B cell (primary cell): Measurements from ENCODE around the gene TOR2A. TPM values are rescaled to one million over a fixed set of nuclear protein-coding genes. Genes with fewer than 3 reads are reported as not detected.
A peak's percentile ranks its signal among the peaks of the same experiment; 100 is the strongest.

Source experiments
- ATAC-seq: fragments of 200-7000 bp; cut with Tn5 transposase; one replicate; pipeline ENCODE4 v1.10.0; 2021; ENCODE audit warnings: low read depth, mild to moderate bottlenecking, moderate number of reproducible peaks, moderate library complexity
- CTCF ChIA-PET: fragments of 350-600 bp; sonication (Branson Sonifier 250); formaldehyde crosslinking; loops from one replicate; lab custom pipeline; 2021; ENCODE audit warnings: antibody characterized with exemption, inconsistent platforms; lab: Charles Lee
- POLR2A ChIA-PET: fragments of 350-600 bp; sonication (Branson Sonifier 250); formaldehyde crosslinking; loops from one replicate; lab custom pipeline; 2021; ENCODE audit warnings: antibody characterized with exemption; lab: Charles Lee
- DNase-seq: peaks from one replicate; pipeline ENCODE4 v3.0.0; 2013
- H2AFZ ChIP-seq: 2 replicates; pipeline ENCODE4 v1.6.1; 2012; ENCODE audit warnings: mild to moderate bottlenecking, low read depth, low read length; ENCODE audit not compliant: insufficient read depth, poor library complexity, severe bottlenecking
- H3K27ac ChIP-seq, 2 donors: 1 replicate in 1 of 2; 2 replicates in 1 of 2; pipeline ENCODE4 v1.5.1; 2012 to 2013; ENCODE audit warnings: low read length in 2 of 2, mild to moderate bottlenecking in 2 of 2, moderate library complexity in 1 of 2
- H3K27me3 ChIP-seq, 4 experiments: fragments of 200-600 bp in 1 of 4; sonication (generic) in 1 of 4; replicated peaks in 1 of 4; 1 replicate in 2 of 4; 2 replicates in 2 of 4; pipeline versions ENCODE4 v1.6.1 to v1.7.0; 2013 to 2016; ENCODE audit warnings: low read length in 3 of 4, mild to moderate bottlenecking in 2 of 4, mixed read lengths in 1 of 4, moderate library complexity in 1 of 4; ENCODE audit not compliant: insufficient read depth in 4 of 4, control insufficient read depth in 3 of 4; ENCODE audit errors: control extremely low read depth in 1 of 4
- H3K36me3 ChIP-seq, 2 experiments: replicated peaks in 1 of 2; 1 replicate in 1 of 2; 2 replicates in 1 of 2; pipeline versions ENCODE4 v1.6.1 to v1.7.1; 2013; ENCODE audit warnings: low read length in 1 of 2; ENCODE audit not compliant: insufficient read depth in 2 of 2, control insufficient read depth in 1 of 2; ENCODE audit errors: control extremely low read depth in 1 of 2, extremely low read depth in 1 of 2
- H3K4me1 ChIP-seq, 2 donors: fragments of 200-600 bp in 1 of 2; sonication (generic) in 1 of 2; 1 replicate in 1 of 2; 2 replicates in 1 of 2; pipeline versions ENCODE4 v1.5.1 to v1.6.1; 2013 to 2017; ENCODE audit warnings: low read length in 2 of 2; ENCODE audit not compliant: control insufficient read depth in 2 of 2, insufficient read depth in 2 of 2
- H3K4me2 ChIP-seq: replicated peaks from 2 replicates; pipeline ENCODE3; 2012; ENCODE audit warnings: mild to moderate bottlenecking, low read depth, low read length; ENCODE audit not compliant: poor library complexity, severe bottlenecking
- H3K4me3 ChIP-seq, 5 experiments: fragments of 200-600 bp in 1 of 5; sonication (generic) in 1 of 5; 1 replicate in 3 of 5; 2 replicates in 2 of 5; pipeline versions ENCODE4 v1.5.1 to v1.7.0; 2011 to 2016; ENCODE audit warnings: low read length in 4 of 5, mild to moderate bottlenecking in 4 of 5, low read depth in 2 of 5, control low read depth in 1 of 5, moderate library complexity in 1 of 5; ENCODE audit not compliant: insufficient read depth in 1 of 5; ENCODE audit errors: control extremely low read depth in 1 of 5, extremely low read depth in 1 of 5
- H3K79me2 ChIP-seq: fragments of 200-600 bp; sonication (generic); one replicate; pipeline ENCODE4 v1.6.0; 2016; ENCODE audit warnings: low read length; ENCODE audit not compliant: control insufficient read depth, insufficient read depth
- H3K9ac ChIP-seq: fragments of 200-600 bp; sonication (generic); 2 replicates; pipeline ENCODE4 v1.6.1; 2017; ENCODE audit warnings: mild to moderate bottlenecking, low read length, moderate library complexity
- H3K9me3 ChIP-seq, 3 donors: one replicate each; pipeline versions ENCODE4 v1.6.1 to v1.7.1; 2013; ENCODE audit warnings: low read length in 2 of 3; ENCODE audit not compliant: control insufficient read depth in 2 of 3, insufficient read depth in 1 of 3; ENCODE audit errors: control extremely low read depth in 1 of 3
- H4K20me1 ChIP-seq: 2 replicates; pipeline ENCODE4 v1.6.0; 2012; ENCODE audit warnings: mild to moderate bottlenecking, low read length; ENCODE audit not compliant: insufficient read depth, control insufficient read depth, poor library complexity, severe bottlenecking
- H3K27ac Mint-ChIP-seq: one replicate; pipeline ENCODE4 v1.8.0; 2021; ENCODE audit warnings: mixed read lengths
- H3K27me3 Mint-ChIP-seq: one replicate; pipeline ENCODE4 v1.8.0; 2021; ENCODE audit warnings: mixed read lengths
- H3K4me1 Mint-ChIP-seq: one replicate; pipeline ENCODE4 v1.8.0; 2021; ENCODE audit warnings: mixed read lengths
- H3K4me3 Mint-ChIP-seq: one replicate; pipeline ENCODE4 v1.8.0; 2021; ENCODE audit warnings: mixed read lengths
- H3K9me3 Mint-ChIP-seq: one replicate; pipeline ENCODE4 v1.8.0; 2022; ENCODE audit warnings: mixed read lengths; ENCODE audit not compliant: insufficient read depth
- EZH2 ChIP-seq: IDR thresholded peaks from 2 replicates; pipeline ENCODE4 v1.6.1; 2012; ENCODE audit warnings: borderline replicate concordance, low read depth, mild to moderate bottlenecking, moderate library complexity, low read length; ENCODE audit not compliant: insufficient read depth, poor library complexity, severe bottlenecking
- WGBS: methylation state at CpG from one replicate; pipeline ENCODE4 v1.1.5; 2013; ENCODE audit warnings: missing lambda C conversion rate; ENCODE audit not compliant: insufficient coverage; 5-methylcytosine and 5-hydroxymethylcytosine counted together
- intact Hi-C: fragments of 100-400 bp; cut with micrococcal nuclease; formaldehyde crosslinking; loops from one replicate; pipeline ENCODE4 v1.10.0; 2022
- polyA plus RNA-seq: library from polyadenylated mRNA; depleted of rRNA; stranded (reverse); fragments of >200 nt; gene quantifications from 2 replicates; pipeline ENCODE4 v1.2.3, GENCODE V29; 2012
- total RNA-seq, 2 donors: library from RNA; stranded (reverse); fragments of 120-200 nt in 1 of 2; gene quantifications; 1 replicate in 1 of 2; 2 replicates in 1 of 2; pipeline versions ENCODE4 v1.2.3 to v1.2.4, GENCODE V29; 2013 to 2022
- TF ChIP-seq, protein P1 (sequence below): fragments of 200-600 bp; IDR thresholded peaks from one replicate; pipeline ENCODE4 v1.8.0; 2022; ENCODE audit warnings: antibody characterized with exemption, mild to moderate bottlenecking

Gene TOR2A
- total and polyA plus RNA-seq, 2 donors (not counting 1 experiment from before 2014, with no cell fraction given): 15.8 to 26.5 TPM

DNA sequence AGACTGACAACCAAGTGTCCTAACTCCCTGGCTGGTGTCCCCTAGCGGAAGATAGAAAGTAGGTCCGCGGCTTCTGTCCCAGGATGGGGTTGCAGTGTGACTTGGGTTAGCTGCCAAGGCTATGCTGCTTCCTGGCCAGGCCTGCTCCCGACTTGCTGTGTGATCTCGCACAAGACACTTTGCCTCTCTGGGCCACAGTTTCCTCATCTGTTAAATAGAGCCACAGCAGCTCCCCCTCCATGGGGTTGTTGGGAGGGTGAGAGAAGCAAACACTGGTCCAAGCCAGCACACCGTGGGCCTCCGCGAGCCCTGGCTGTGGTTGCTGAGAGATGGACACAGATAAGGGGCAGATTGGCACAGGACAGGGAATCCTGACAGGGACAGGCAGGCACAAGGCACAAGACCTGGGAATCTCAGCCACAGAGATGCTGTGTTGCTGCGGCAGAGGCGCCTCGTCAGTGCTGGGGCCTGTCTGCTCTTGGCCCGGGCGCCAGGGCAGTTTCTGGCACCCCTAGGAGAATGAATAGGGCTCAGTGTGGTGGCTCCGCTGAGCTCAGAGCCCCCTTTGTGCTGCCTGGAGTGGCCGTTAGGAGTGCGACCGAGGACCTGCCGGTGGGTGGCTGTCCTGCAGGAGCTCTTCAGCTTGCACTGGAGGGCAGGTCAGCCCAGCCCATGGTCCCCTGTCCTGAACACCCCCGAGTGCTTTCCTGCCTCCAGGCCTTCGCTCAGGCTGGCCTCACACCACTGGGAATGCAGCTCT, 45.2 kb upstream of the TOR2A start:
- ChIA-PET CTCF (interaction anchor here (0.7 to 3.4 kb wide), 3 partner anchors 17 to 141 kb away, joined by 4 to 24 read pairs (median 7); no protein-coding TSS in a partner anchor), POLR2A (interaction anchor here (0.7 to 3.0 kb wide), 2 partner anchors 10 to 14 kb away, joined by 5 to 18 read pairs; no protein-coding TSS in a partner anchor)
- WGBS: 84% methylated on average over 20 of the region's 20 CpGs
- Histone ChIP-seq H3K9me3 (no peaks in the 10 kb centered on the region), H3K4me2 (peak overlapping the region; percentile 93), H3K36me3 (no peaks in the 10 kb centered on the region), H3K79me2 (peaks cover 73% of the 10 kb centered on the region), H3K27me3 (no peaks in the 10 kb centered on the region), H3K9ac (peak overlapping the region; percentile 76), H4K20me1 (peaks cover 21% of the 10 kb centered on the region), H2AFZ (no peak overlapping the region), H3K27ac (peak overlapping the region; percentile 89 to 97), H3K4me1 (peaks cover 46 to 79% of the 10 kb centered on the region in 2 donors), H3K4me3 (peak overlapping the region in 1 of 5 experiments; percentile 91)
- H3K4me3 Mint-ChIP-seq: no peak overlapping the region
- H3K27ac Mint-ChIP-seq: peak overlapping the region; percentile 97
- peaks cover 69% of the 10 kb centered on the region for H3K4me1 Mint-ChIP-seq
- no peaks in the 10 kb centered on the region for H3K9me3 Mint-ChIP-seq
- TF ChIP-seq, protein P1, sequence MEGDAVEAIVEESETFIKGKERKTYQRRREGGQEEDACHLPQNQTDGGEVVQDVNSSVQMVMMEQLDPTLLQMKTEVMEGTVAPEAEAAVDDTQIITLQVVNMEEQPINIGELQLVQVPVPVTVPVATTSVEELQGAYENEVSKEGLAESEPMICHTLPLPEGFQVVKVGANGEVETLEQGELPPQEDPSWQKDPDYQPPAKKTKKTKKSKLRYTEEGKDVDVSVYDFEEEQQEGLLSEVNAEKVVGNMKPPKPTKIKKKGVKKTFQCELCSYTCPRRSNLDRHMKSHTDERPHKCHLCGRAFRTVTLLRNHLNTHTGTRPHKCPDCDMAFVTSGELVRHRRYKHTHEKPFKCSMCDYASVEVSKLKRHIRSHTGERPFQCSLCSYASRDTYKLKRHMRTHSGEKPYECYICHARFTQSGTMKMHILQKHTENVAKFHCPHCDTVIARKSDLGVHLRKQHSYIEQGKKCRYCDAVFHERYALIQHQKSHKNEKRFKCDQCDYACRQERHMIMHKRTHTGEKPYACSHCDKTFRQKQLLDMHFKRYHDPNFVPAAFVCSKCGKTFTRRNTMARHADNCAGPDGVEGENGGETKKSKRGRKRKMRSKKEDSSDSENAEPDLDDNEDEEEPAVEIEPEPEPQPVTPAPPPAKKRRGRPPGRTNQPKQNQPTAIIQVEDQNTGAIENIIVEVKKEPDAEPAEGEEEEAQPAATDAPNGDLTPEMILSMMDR: no peak
- TF ChIP-seq EZH2: no peak
- intact Hi-C loops: no loop called here
- no peaks in the 10 kb centered on the region for H3K27me3 Mint-ChIP-seq
- ATAC-seq: no peak
- DNase-seq: no peak
